Skeletal muscle satellite cell (primary cell): ENCODE data around the gene TUBA8.

Experiments
- H3K27me3 ChIP-seq: 2 replicates; pipeline ENCODE4 v1.7.0; 2013; ENCODE audit warnings: low read length; ENCODE audit not compliant: control insufficient read depth, insufficient read depth
- H3K36me3 ChIP-seq: 2 replicates; pipeline ENCODE4 v1.7.0; 2013; ENCODE audit warnings: mild to moderate bottlenecking, control low read depth, low read length; ENCODE audit not compliant: insufficient read depth
- H3K4me1 ChIP-seq: 2 replicates; pipeline ENCODE4 v1.7.0; 2013; ENCODE audit warnings: low read length; ENCODE audit not compliant: control insufficient read depth, insufficient read depth
- H3K4me2 ChIP-seq: 2 replicates; pipeline ENCODE4 v1.7.0; 2013; ENCODE audit warnings: mild to moderate bottlenecking, low read length
- H3K4me3 ChIP-seq: 2 replicates; pipeline ENCODE4 v1.7.0; 2013; ENCODE audit warnings: low read length
- H3K9ac ChIP-seq: 2 replicates; pipeline ENCODE4 v1.7.0; 2013; ENCODE audit warnings: mild to moderate bottlenecking, low read depth, low read length, moderate library complexity
- H3K9me3 ChIP-seq: replicated peaks from 2 replicates; pipeline ENCODE4 v1.7.0; 2013; ENCODE audit warnings: mild to moderate bottlenecking, control low read depth, low read length

TUBA8 gene

GRCh38 chr22:18078329-18079041 is 32.1 kb upstream of the TUBA8 start:
- peak overlapping the region; percentile 97 for H3K9ac ChIP-seq
- peaks cover 18% of the 10 kb centered on the region for H3K4me1 ChIP-seq
- peak overlapping the region; percentile 88 for H3K4me2 ChIP-seq
- H3K27me3 ChIP-seq, result no peaks in the 10 kb centered on the region
- H3K4me3 ChIP-seq, result peak overlapping the region; percentile 81
- no peaks in the 10 kb centered on the region for H3K9me3 ChIP-seq
- H3K36me3 ChIP-seq, result peaks cover 23% of the 10 kb centered on the region

GRCh38 chr22:18079706-18080233 is 30.8 kb upstream of the TUBA8 start:
- Histone ChIP-seq H3K36me3 (peaks cover 26% of the 10 kb centered on the region), H3K27me3 (no peaks in the 10 kb centered on the region), H3K4me2 (peak overlapping the region; percentile 88), H3K4me1 (peaks cover 18% of the 10 kb centered on the region), H3K9ac (no peak overlapping the region), H3K9me3 (no peaks in the 10 kb centered on the region), H3K4me3 (no peak overlapping the region)

GRCh38 chr22:18081416-18081815 is 29.2 kb upstream of the TUBA8 start:
- Histone ChIP-seq H3K4me2 (no peak overlapping the region), H3K36me3 (peaks cover 29% of the 10 kb centered on the region)

GRCh38 chr22:18082467-18082866 is 28.1 kb upstream of the TUBA8 start:
- no peaks in the 10 kb centered on the region for H3K27me3 ChIP-seq
- H3K4me2 ChIP-seq, result no peak overlapping the region
- H3K9me3 ChIP-seq, result no peaks in the 10 kb centered on the region
- H3K4me3 ChIP-seq, result no peak overlapping the region
- peaks cover 11% of the 10 kb centered on the region for H3K4me1 ChIP-seq
- peaks cover 35% of the 10 kb centered on the region for H3K36me3 ChIP-seq
- no peak overlapping the region for H3K9ac ChIP-seq

More at GRCh38 chr22:18081416-18081815, 29.2 kb upstream of the TUBA8 start:
- no peak overlapping the region for H3K9ac ChIP-seq
- no peak overlapping the region for H3K4me3 ChIP-seq
- H3K4me1 ChIP-seq, result peaks cover 18% of the 10 kb centered on the region
- H3K9me3 ChIP-seq, result no peaks in the 10 kb centered on the region
- H3K27me3 ChIP-seq, result no peaks in the 10 kb centered on the region

GRCh38 chr22:18083406-18083805 is 27.2 kb upstream of the TUBA8 start:
- Histone ChIP-seq H3K9ac (no peak overlapping the region), H3K4me2 (no peak overlapping the region), H3K4me1 (peaks cover 15% of the 10 kb centered on the region), H3K9me3 (no peaks in the 10 kb centered on the region), H3K4me3 (no peak overlapping the region), H3K36me3 (peaks cover 44% of the 10 kb centered on the region), H3K27me3 (no peaks in the 10 kb centered on the region)

GRCh38 chr22:18085188-18085587 is 25.4 kb upstream of the TUBA8 start:
- no peak overlapping the region for H3K4me3 ChIP-seq
- H3K9me3 ChIP-seq, result no peaks in the 10 kb centered on the region
- H3K4me2 ChIP-seq, result no peak overlapping the region
- H3K4me1 ChIP-seq, result peaks cover 5% of the 10 kb centered on the region
- H3K9ac ChIP-seq, result no peak overlapping the region
- peaks cover 57% of the 10 kb centered on the region for H3K36me3 ChIP-seq
- H3K27me3 ChIP-seq, result no peaks in the 10 kb centered on the region

- Histone ChIP-seq H3K9ac (no peak overlapping the region), H3K27me3 (no peaks in the 10 kb centered on the region), H3K9me3 (no peaks in the 10 kb centered on the region), H3K4me1 (peaks cover 22% of the 10 kb centered on the region), H3K4me2 (no peak overlapping the region), H3K4me3 (no peak overlapping the region), H3K36me3 (peaks cover 46% of the 10 kb centered on the region)
These were observed 23.2 kb upstream of the TUBA8 start for GRCh38 chr22:18087350-18087855.

GRCh38 chr22:18088825-18089568 is 21.6 kb upstream of the TUBA8 start:
- Histone ChIP-seq H3K4me1 (peaks cover 24% of the 10 kb centered on the region), H3K9me3 (no peaks in the 10 kb centered on the region)

GRCh38 chr22:18090286-18090685 is 20.3 kb upstream of the TUBA8 start:
- no peaks in the 10 kb centered on the region for H3K27me3 ChIP-seq
- H3K4me3 ChIP-seq, result no peak overlapping the region
- H3K9me3 ChIP-seq, result no peaks in the 10 kb centered on the region
- no peak overlapping the region for H3K4me2 ChIP-seq
- peaks cover 36% of the 10 kb centered on the region for H3K36me3 ChIP-seq
- no peak overlapping the region for H3K9ac ChIP-seq
- peaks cover 24% of the 10 kb centered on the region for H3K4me1 ChIP-seq

More at GRCh38 chr22:18088825-18089568, 21.6 kb upstream of the TUBA8 start:
- Histone ChIP-seq H3K4me3 (no peak overlapping the region), H3K9ac (no peak overlapping the region), H3K4me2 (no peak overlapping the region), H3K27me3 (no peaks in the 10 kb centered on the region), H3K36me3 (peaks cover 39% of the 10 kb centered on the region)

GRCh38 chr22:18091478-18091877 is 19.1 kb upstream of the TUBA8 start:
- Histone ChIP-seq H3K9ac (peak overlapping the region; percentile 85), H3K36me3 (peaks cover 36% of the 10 kb centered on the region)

GRCh38 chr22:18091916-18092526 is 18.6 kb upstream of the TUBA8 start:
- Histone ChIP-seq H3K4me2 (peak overlapping the region; percentile 89), H3K27me3 (no peaks in the 10 kb centered on the region), H3K4me1 (peaks cover 24% of the 10 kb centered on the region), H3K4me3 (peak overlapping the region; percentile 65), H3K36me3 (peaks cover 35% of the 10 kb centered on the region), H3K9ac (peak overlapping the region; percentile 85), H3K9me3 (no peaks in the 10 kb centered on the region)

More at GRCh38 chr22:18091478-18091877, 19.1 kb upstream of the TUBA8 start:
- Histone ChIP-seq H3K4me3 (peak overlapping the region; percentile 65), H3K4me2 (peak overlapping the region; percentile 89), H3K27me3 (no peaks in the 10 kb centered on the region), H3K4me1 (peaks cover 24% of the 10 kb centered on the region), H3K9me3 (no peaks in the 10 kb centered on the region)
